HG02678 (cell line): ENCODE measurements around the gene RBBP7.

Source experiments
- ATAC-seq: cut with Tn5 transposase; IDR thresholded peaks from one replicate; pipeline ENCODE4 v1.9.1; 2021; ENCODE audit warnings: mild to moderate bottlenecking, moderate library complexity; ENCODE audit not compliant: unreplicated experiment

Gene RBBP7

DNA sequence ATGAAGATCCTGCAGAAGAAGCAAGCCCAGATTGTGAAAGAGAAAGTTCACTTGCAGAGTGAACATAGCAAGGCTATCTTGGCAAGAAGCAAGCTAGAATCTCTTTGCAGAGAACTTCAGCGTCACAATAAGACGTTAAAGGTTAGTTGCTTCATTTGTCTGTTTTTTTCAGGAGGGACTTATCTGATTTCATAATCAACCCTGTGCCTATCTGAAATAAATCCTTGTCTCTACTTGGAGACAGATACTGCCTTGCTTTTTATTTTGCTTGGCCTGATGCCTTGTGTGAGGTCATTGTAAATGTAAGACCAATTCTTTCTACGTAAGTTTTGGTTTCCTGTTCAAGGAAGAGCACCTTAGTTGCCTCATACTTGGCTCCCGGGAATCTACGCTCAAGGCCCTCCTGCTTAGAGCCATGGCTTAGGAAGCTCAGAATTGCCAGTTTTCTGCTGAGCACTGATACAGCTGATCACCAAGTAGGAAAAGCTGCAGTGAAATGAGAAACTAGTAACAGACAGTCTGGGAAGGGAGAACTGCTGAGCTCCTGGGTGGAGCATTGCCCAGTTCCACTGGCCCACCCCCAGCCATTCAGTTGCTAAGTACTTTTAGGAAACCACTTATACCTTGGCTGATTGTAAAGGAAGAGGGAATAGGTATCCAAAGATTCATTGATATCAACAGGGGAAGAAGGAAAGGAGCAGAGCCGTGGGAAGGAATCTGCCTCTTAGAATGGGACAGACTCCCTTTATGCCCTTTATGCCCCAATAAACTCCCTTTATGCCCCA, 41.8 kb downstream of the RBBP7 start:
- no peak for ATAC-seq

DNA sequence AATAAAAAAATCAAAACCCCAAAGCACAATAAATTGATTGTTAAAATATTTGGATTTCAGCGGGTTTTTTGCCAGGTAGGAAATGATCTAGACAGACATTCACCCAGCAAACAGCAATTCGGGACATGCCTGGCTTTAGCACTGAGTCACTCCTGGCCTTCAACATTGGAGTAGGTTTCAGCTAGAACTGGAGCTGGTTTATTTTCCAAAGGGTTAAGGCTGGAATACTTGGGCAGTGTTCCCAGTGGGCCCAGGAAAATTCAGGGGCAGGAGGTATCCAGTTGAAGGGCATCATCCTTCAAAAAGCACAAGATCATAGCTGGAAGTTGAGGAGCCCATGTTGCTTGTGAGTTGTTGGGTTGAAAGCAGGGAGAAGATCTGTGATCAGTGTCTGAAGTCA, 42.9 kb downstream of the RBBP7 start:
- no peak for ATAC-seq

DNA sequence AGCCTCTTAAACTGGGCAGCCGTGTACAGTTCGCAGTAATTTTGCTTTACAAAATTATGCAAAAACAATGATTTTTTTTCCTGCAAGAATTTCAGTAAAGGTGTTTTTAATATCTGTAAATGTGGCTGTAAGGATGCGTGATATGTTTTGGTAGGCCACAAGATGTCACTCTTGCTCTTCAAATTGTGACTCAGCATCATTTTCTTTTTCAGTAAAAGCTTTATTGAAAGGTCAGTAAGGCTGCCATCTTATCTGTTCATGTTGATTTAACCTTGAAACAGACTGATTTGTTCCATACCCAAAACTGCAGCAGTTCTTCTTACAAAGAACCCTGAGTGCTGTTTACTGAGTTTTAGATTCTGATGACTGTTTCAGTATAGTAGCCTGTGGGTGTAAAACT, 44.0 kb downstream of the RBBP7 start:
- no peak for ATAC-seq

DNA sequence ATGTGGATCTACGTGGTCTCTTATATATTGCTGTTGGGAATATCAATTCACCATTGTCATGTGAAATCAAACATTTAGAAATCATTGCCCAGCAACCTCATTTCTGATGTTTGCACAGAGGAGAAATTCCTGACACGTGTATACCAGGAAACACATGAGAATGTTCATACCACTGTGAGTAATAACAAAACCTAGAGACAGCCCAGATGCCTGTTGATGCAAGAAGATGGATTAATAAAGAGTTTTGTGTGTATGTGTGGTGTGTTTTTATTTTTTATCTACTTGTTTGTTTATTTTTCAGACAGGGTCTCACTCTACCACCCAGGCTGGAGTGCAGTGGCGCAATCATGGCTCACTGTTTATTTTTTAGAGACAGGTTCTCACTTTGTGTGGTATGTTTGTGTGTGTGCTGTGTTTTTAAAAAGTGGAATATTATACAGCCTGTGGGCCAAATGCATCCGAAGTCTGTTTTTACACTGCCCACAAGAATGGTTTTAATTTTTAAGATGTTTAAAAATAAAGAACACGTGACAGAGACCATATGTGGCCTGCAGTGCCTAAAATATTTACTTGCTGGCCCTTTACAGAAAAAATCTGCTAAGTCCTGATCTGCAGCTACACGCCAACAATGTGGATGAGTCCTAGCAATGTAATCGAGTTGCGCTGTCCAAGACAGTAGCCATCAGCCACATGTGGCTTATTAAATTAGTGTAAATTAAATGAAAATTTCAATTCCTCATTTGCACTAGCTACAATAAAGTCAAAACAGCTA, 44.7 kb downstream of the RBBP7 start:
- no peak for ATAC-seq

DNA sequence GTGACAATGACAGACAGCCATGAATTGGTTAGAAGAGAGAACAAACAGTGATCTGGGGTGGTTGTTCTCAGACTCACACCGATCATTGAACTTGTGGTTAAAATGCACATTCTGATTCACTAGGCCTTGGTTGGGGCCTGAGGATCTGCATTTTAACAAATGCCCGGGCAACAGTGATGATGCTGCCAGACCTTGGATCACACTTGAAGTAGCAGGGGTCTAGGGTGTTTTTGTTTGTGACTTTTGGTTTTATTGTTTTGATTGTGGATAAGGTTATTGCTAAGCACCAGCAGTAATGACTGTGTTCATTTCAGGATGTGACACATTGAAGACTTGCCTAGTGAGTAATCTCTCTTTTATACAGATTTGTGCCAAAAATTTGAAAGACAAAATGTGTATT, 47.4 kb downstream of the RBBP7 start:
- no peak for ATAC-seq

DNA sequence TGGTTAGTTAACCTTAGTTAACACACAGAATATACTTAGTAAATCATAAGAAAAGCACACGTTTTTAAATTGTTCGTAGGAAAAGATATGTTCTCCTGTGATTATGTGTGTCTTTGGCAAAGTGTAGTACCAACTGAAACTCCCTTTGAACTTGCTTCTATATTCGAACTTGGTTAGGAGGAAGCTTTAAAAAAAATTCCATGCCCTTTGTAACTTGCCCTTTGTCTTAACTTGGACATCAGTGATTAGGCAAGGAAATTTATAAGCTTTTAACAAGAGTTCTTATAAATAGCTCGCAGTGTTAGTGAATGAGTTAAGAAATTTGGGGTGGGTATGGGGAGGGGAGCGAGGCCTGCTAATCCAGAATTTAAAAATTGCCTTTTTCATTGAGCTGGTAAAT, 50.5 kb downstream of the RBBP7 start:
- no peak for ATAC-seq

DNA sequence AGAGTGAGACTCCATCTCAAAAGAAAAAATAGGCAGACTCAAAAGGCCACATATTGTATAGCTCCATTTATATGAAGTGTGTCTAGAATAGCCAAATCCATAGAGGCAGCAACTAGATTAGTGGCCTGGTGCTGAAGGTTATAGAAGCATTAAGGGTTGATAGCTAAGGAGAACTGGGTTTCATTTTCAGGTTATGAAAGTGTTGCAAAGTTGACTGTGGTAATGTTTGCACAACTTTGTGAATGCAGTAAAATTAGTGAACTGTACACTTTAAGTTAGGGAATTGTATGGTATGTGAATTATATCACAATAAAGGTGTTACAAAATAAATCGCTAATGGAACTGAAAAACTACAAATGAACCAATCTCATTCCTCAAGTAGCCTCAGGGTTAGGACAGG, 55.6 kb downstream of the RBBP7 start:
- no peak for ATAC-seq

DNA sequence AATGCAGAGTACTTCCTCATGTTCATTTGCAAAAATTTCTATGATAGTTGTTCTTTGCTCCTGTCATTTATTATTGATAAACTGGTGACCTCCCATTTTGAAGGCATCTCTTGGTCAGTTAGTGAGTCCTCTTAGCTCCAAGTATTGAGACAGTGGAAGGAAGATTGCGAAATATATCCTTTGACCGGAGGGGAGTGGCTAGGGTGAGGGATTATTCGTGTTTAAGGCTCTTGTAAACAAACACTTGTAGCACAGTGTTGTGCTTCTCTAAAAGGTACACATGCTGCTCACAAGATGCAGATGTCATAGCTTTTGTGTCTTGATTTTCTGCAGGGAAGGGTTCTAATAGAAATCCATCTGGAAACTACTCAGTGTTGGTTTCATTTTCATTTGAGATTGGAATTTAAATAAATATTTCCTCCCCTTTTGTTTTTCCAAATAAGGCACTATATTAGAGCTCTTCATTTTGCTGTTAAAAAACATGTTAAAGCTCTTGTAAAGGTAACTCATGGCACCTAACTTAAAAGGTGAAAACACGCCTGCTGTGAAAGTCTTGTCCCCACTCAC, 62.1 kb downstream of the RBBP7 start:
- ATAC-seq, result no peak

DNA sequence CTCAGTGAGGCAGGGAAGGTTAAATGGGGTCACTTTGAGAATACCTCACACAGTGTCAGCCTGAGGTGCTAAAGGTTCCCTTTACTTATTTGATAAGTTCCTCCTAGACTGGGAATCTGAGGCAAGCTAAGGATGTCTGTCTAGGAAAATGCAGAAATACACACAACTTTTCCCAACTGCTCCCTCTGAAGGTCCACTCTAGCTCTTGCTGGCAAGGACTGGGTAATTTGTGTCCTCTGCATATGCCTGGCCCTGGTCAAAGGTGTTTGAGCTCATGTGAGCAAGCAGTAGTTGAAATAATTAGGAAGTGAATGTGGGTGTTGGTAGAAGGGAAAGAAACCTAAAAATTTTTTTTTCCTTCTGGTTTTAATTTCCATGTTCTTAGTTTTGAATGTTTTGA, 62.6 kb downstream of the RBBP7 start:
- ATAC-seq, result no peak

DNA sequence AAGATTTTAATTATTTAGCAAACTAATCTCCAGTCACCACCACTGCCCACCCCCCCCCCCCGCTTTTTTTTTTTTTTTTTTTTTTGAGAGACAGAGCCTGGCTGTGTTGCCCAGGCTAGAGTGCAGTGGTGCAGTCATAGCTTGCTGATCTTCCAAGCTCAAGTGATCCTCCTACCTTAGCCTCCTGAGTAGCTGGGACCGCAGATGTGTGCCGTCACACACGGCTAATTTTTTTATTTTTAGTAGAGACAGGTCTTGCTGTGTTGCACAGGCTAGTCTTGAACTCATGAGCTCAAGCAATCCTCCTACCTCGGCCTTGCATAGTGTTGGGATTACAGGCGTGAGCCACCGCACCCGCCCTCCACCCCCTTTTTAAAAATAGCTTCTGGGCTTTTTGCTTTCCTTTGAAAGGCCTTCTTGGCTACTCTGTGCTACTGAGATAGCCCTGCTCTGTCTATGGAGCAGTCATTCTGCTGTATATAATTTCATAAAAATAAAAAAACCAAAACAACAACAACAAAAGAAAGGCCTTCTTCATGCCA, 65.2 kb downstream of the RBBP7 start:
- ATAC-seq, result peak; percentile 56

DNA sequence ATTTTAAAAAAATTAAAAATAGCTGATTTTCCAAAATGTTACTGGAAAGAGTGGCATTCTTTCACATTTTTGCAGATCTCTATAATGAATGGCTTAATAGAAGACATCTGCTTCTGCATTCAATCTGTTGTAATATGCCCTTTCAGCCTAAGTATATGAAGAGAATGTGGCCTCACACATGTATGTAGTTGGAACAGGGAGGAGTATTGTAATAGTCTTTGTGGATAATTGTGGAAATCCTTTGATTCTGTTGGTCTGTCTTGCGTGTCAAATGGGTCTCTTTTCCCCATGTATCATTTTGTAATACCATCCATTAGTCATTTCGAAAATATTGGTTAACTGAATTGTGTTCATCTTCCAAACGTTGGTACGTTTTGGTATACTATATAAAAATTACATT, 72.3 kb downstream of the RBBP7 start:
- no peak for ATAC-seq

DNA sequence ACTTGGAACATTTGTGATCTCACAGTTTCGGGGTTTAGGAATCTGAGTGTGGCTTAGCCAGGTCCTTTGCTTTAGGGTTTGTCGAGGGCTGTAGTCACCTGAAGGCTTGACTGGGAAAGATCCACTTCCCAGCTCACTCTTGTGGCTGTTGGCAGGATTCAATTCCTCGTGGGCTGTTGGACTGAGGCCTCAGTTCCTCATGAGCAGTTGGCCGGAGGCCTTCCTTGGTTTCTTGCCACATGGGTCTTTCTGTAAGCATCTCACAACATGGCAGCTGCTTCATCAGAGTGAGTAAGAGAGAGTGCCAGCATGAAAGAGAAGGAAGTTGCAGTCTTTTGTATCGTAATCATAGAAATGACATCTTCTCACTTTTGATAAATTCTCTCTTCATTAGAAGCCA, 72.8 kb downstream of the RBBP7 start:
- no peak for ATAC-seq

DNA sequence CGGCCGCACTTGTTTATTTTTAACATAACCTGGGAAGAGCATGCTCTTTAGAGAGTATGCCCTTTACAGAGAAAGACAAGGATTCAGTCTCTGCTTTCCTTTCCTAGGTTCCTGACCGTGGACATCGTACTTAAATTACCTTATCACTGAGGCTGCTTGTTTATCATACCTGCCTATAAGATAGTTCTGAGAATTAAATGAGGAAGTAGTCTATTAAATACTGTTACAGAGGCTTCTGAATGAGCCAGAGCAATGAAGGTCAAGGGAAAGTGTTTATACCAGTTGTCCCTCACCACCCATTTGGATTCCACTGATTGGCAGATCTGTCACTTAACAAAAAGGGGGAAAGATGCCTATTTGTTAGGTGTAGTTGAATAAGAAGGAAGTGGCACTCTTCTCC, 73.9 kb downstream of the RBBP7 start:
- ATAC-seq, result no peak
